SK-N-SH treated with all-trans-retinoic acid at 6 μM for 48 hours (cell line): Measurements from ENCODE around the gene NMNAT1.
A peak's percentile ranks its signal among the peaks of the same experiment; 100 is the strongest.

Experiments used
- ATAC-seq: fragments of 200-7000 bp; cut with Tn5 transposase; 3 replicates; pipeline ENCODE4 v1.9.1; 2020; ENCODE audit warnings: mild to moderate bottlenecking, moderate library complexity
- ARNTL ChIP-seq: fragments of 450-650 bp; formaldehyde crosslinking; IDR thresholded peaks from 2 replicates; pipeline ENCODE4 v1.5.0; 2020; ENCODE audit warnings: low read depth, mild to moderate bottlenecking, moderate library complexity, borderline replicate concordance
- CSDC2 ChIP-seq: fragments of 250-450 bp; sonication (Bioruptor Pico); IDR thresholded peaks from 2 replicates; pipeline ENCODE4 v1.5.0; 2020; ENCODE audit warnings: mild to moderate bottlenecking, moderate library complexity
- ESRRG ChIP-seq: fragments of 250-450 bp; sonication (Bioruptor Pico); IDR thresholded peaks from 2 replicates; pipeline ENCODE4 v1.6.1; 2021; ENCODE audit warnings: mild to moderate bottlenecking
- GLIS3 ChIP-seq: fragments of 250-450 bp; sonication (Bioruptor Pico); IDR thresholded peaks from 2 replicates; pipeline ENCODE4 v1.5.0; 2020; ENCODE audit warnings: mild to moderate bottlenecking, moderate library complexity
- ISL1 ChIP-seq: fragments of 250-450 bp; sonication (Bioruptor Pico); IDR thresholded peaks from 2 replicates; pipeline ENCODE4 v2.1.2; 2022; ENCODE audit warnings: mild to moderate bottlenecking, moderate library complexity
- OSR1 ChIP-seq: fragments of 250-450 bp; sonication (Bioruptor Pico); IDR thresholded peaks from 2 replicates; pipeline ENCODE4 v1.8.0; 2022; ENCODE audit warnings: moderate library complexity, mild to moderate bottlenecking, inconsistent platforms
- PPARA ChIP-seq: fragments of 250-450 bp; sonication (Bioruptor Pico); IDR thresholded peaks from 2 replicates; pipeline ENCODE4 v1.5.0; 2020; ENCODE audit warnings: mild to moderate bottlenecking, borderline replicate concordance
- RARB ChIP-seq: fragments of 250-450 bp; sonication (Bioruptor Pico); IDR thresholded peaks from 2 replicates; pipeline ENCODE4 v1.8.0; 2021; ENCODE audit warnings: mild to moderate bottlenecking, moderate library complexity
- SNAI2 ChIP-seq: fragments of 250-450 bp; sonication (Bioruptor Pico); IDR thresholded peaks from 2 replicates; pipeline ENCODE4 v1.5.0; 2020; ENCODE audit warnings: mild to moderate bottlenecking, moderate library complexity
- TCF4 ChIP-seq: fragments of 250-450 bp; sonication (Bioruptor Pico); IDR thresholded peaks from 2 replicates; pipeline ENCODE4 v1.8.0; 2021; ENCODE audit warnings: mild to moderate bottlenecking, moderate library complexity, borderline replicate concordance
- TOX ChIP-seq: fragments of 250-450 bp; sonication (Bioruptor Pico); IDR thresholded peaks from 2 replicates; pipeline ENCODE4 v1.8.0; 2021; ENCODE audit warnings: mild to moderate bottlenecking, moderate library complexity, borderline replicate concordance
- ZC3H10 ChIP-seq: fragments of 250-450 bp; sonication (Bioruptor Pico); IDR thresholded peaks from 2 replicates; pipeline ENCODE4 v1.5.1; 2021; ENCODE audit warnings: mild to moderate bottlenecking, moderate library complexity
- ZFP3 ChIP-seq: fragments of 250-450 bp; sonication (Bioruptor Pico); IDR thresholded peaks from 2 replicates; pipeline ENCODE4 v1.5.0; 2020; ENCODE audit warnings: mild to moderate bottlenecking, moderate library complexity
- ZFP30 ChIP-seq: fragments of 450-650 bp; formaldehyde crosslinking; IDR thresholded peaks from 2 replicates; pipeline ENCODE4 v1.5.0; 2022; ENCODE audit warnings: mild to moderate bottlenecking, moderate library complexity
- ZNF565 ChIP-seq: fragments of 450-650 bp; formaldehyde crosslinking; conservative IDR thresholded peaks from 2 replicates; pipeline ENCODE4 v1.5.0; 2020; ENCODE audit warnings: low read depth, mild to moderate bottlenecking, moderate library complexity
- ZNF70 ChIP-seq: fragments of 450-650 bp; formaldehyde crosslinking; IDR thresholded peaks from 2 replicates; pipeline ENCODE4 v1.5.0; 2020; ENCODE audit warnings: mild to moderate bottlenecking, moderate library complexity
- ZNF8 ChIP-seq: fragments of 450-650 bp; formaldehyde crosslinking; IDR thresholded peaks from 2 replicates; pipeline ENCODE4 v1.5.0; 2020; ENCODE audit warnings: mild to moderate bottlenecking, moderate library complexity
- TF ChIP-seq, protein P1 (sequence below): fragments of 250-450 bp; sonication (Bioruptor Pico); IDR thresholded peaks from 2 replicates; pipeline ENCODE4 v1.5.1; 2021; ENCODE audit warnings: mild to moderate bottlenecking, moderate library complexity
- TF ChIP-seq, protein P2 (sequence below): fragments of 250-450 bp; sonication (Bioruptor Pico); IDR thresholded peaks from 2 replicates; pipeline ENCODE4 v1.8.0; 2020; ENCODE audit warnings: mild to moderate bottlenecking, moderate library complexity, borderline replicate concordance
- TF ChIP-seq, protein P3 (sequence below): fragments of 250-450 bp; sonication (Bioruptor Pico); IDR thresholded peaks from 2 replicates; pipeline ENCODE4 v1.5.0; 2020; ENCODE audit warnings: mild to moderate bottlenecking, moderate library complexity
- TF ChIP-seq, protein P4 (sequence below): fragments of 250-450 bp; sonication (Bioruptor Pico); IDR thresholded peaks from 2 replicates; pipeline ENCODE4 v1.8.0; 2021; ENCODE audit warnings: low read depth, mild to moderate bottlenecking, moderate library complexity, borderline replicate concordance
- TF ChIP-seq, protein P5 (sequence below): fragments of 250-450 bp; sonication (Bioruptor Pico); IDR thresholded peaks from 2 replicates; pipeline ENCODE4 v1.5.1; 2020; ENCODE audit warnings: low read depth, mild to moderate bottlenecking, moderate library complexity

The NMNAT1 gene

DNA sequence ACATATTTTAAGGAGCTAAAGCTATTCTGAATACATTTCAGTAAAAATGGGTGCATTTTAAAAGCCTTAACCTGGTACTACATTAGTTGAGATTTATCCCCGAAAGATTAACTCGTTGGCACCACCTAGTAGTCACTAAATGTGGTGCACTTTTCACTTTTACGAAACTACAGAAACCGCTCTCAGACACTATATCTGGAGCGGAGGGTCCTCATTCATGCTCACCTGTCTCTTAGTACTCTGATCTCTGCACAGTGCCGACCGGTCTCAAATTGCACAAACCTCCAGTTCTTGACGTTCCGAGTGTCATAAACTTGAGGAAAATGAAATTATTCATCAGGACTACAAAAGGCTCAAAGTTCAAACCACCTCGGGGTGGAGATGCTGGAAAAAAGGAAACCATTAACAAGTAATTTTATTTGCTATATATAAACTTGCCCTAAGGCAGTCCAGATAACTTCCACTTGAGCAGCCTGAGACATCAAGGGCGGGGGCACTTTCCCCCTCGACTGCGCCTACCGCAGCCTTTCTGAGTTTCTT, 806 bp upstream of the NMNAT1 start:
- no peak for TF ChIP-seq SNAI2 (CRISPR knock-in tag)
- peak; percentile 80 for TF ChIP-seq ZNF8 (CRISPR knock-in tag)
- 0 out of 2 replicates have a peak, but pooled peaks have one; percentile 23 for TF ChIP-seq ZNF70 (CRISPR knock-in tag)
- no peak for TF ChIP-seq ISL1 (CRISPR knock-in tag)
- peak; percentile 76 for ATAC-seq

DNA sequence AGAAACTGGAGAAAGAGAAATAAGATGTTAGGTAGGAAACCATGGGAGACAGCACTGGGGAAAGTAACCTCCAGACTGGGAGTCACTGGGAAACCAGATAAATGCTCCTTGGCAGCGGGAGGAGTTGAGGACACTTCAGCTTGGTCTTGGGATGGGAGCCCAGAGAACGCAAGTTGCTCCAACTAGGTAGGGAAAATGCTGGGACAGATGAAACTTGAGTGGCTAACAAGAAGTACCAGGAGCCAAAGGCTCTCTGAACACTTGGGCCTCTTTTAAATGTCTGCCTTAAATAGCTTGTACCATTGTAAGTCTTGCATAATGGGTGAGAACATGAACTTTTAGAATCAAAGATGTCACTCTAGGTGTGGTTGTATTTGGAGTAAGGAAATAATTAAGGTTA, 3.0 kb downstream of the NMNAT1 start:
- ATAC-seq = no peak
- TF ChIP-seq ZFP30 (CRISPR knock-in tag) = no peak
- no peak for TF ChIP-seq CSDC2 (CRISPR knock-in tag)
- TF ChIP-seq ZFP3 = no peak
- TF ChIP-seq ZC3H10 (CRISPR knock-in tag) = no peak
- no peak for TF ChIP-seq PPARA (CRISPR knock-in tag)
- no peak for TF ChIP-seq ISL1 (CRISPR knock-in tag)
- no peak for TF ChIP-seq RARB (CRISPR knock-in tag)
- TF ChIP-seq ARNTL (CRISPR knock-in tag) = no peak
- no peak for TF ChIP-seq TCF4 (CRISPR knock-in tag)
- TF ChIP-seq, protein P1, sequence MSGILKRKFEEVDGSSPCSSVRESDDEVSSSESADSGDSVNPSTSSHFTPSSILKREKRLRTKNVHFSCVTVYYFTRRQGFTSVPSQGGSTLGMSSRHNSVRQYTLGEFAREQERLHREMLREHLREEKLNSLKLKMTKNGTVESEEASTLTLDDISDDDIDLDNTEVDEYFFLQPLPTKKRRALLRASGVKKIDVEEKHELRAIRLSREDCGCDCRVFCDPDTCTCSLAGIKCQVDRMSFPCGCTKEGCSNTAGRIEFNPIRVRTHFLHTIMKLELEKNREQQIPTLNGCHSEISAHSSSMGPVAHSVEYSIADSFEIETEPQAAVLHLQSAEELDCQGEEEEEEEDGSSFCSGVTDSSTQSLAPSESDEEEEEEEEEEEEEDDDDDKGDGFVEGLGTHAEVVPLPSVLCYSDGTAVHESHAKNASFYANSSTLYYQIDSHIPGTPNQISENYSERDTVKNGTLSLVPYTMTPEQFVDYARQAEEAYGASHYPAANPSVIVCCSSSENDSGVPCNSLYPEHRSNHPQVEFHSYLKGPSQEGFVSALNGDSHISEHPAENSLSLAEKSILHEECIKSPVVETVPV (CRISPR knock-in tag) = no peak
- TF ChIP-seq, protein P2, sequence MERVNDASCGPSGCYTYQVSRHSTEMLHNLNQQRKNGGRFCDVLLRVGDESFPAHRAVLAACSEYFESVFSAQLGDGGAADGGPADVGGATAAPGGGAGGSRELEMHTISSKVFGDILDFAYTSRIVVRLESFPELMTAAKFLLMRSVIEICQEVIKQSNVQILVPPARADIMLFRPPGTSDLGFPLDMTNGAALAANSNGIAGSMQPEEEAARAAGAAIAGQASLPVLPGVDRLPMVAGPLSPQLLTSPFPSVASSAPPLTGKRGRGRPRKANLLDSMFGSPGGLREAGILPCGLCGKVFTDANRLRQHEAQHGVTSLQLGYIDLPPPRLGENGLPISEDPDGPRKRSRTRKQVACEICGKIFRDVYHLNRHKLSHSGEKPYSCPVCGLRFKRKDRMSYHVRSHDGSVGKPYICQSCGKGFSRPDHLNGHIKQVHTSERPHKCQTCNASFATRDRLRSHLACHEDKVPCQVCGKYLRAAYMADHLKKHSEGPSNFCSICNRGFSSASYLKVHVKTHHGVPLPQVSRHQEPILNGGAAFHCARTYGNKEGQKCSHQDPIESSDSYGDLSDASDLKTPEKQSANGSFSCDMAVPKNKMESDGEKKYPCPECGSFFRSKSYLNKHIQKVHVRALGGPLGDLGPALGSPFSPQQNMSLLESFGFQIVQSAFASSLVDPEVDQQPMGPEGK (CRISPR knock-in tag) = no peak
- no peak for TF ChIP-seq SNAI2 (CRISPR knock-in tag)
- TF ChIP-seq, protein P3, sequence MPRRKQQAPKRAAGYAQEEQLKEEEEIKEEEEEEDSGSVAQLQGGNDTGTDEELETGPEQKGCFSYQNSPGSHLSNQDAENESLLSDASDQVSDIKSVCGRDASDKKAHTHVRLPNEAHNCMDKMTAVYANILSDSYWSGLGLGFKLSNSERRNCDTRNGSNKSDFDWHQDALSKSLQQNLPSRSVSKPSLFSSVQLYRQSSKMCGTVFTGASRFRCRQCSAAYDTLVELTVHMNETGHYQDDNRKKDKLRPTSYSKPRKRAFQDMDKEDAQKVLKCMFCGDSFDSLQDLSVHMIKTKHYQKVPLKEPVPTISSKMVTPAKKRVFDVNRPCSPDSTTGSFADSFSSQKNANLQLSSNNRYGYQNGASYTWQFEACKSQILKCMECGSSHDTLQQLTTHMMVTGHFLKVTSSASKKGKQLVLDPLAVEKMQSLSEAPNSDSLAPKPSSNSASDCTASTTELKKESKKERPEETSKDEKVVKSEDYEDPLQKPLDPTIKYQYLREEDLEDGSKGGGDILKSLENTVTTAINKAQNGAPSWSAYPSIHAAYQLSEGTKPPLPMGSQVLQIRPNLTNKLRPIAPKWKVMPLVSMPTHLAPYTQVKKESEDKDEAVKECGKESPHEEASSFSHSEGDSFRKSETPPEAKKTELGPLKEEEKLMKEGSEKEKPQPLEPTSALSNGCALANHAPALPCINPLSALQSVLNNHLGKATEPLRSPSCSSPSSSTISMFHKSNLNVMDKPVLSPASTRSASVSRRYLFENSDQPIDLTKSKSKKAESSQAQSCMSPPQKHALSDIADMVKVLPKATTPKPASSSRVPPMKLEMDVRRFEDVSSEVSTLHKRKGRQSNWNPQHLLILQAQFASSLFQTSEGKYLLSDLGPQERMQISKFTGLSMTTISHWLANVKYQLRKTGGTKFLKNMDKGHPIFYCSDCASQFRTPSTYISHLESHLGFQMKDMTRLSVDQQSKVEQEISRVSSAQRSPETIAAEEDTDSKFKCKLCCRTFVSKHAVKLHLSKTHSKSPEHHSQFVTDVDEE (CRISPR knock-in tag) = no peak
- TF ChIP-seq, protein P4, sequence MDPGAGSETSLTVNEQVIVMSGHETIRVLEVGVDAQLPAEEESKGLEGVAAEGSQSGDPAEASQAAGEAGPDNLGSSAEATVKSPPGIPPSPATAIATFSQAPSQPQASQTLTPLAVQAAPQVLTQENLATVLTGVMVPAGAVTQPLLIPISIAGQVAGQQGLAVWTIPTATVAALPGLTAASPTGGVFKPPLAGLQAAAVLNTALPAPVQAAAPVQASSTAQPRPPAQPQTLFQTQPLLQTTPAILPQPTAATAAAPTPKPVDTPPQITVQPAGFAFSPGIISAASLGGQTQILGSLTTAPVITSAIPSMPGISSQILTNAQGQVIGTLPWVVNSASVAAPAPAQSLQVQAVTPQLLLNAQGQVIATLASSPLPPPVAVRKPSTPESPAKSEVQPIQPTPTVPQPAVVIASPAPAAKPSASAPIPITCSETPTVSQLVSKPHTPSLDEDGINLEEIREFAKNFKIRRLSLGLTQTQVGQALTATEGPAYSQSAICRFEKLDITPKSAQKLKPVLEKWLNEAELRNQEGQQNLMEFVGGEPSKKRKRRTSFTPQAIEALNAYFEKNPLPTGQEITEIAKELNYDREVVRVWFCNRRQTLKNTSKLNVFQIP (CRISPR knock-in tag) = no peak
- TF ChIP-seq OSR1 (CRISPR knock-in tag) = no peak
- TF ChIP-seq, protein P5, sequence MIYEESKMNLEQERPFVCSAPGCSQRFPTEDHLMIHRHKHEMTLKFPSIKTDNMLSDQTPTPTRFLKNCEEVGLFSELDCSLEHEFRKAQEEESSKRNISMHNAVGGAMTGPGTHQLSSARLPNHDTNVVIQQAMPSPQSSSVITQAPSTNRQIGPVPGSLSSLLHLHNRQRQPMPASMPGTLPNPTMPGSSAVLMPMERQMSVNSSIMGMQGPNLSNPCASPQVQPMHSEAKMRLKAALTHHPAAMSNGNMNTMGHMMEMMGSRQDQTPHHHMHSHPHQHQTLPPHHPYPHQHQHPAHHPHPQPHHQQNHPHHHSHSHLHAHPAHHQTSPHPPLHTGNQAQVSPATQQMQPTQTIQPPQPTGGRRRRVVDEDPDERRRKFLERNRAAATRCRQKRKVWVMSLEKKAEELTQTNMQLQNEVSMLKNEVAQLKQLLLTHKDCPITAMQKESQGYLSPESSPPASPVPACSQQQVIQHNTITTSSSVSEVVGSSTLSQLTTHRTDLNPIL (CRISPR knock-in tag) = no peak
- TF ChIP-seq, all 23 proteins: peak for 0

DNA sequence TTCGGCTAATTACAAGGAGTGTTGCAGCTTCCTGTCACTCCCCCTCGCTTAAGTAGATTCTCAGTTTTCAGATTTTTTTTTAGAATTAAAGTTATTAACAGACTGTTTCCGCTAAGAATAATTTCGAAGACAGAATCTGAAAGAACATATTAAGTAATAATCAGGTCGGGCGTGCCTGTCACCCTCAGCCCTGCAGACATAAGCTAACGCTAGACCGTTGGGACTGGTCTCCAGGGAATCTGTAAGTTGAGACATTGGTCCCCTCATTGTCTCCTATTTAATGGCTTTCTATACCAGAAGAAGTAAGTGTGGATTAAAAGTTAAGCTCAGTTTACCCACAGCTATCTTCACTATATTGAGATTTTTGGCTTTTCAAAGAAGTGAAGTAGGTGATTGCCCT, 14.5 kb downstream of the NMNAT1 start:
- TF ChIP-seq SNAI2 (CRISPR knock-in tag) (no peak), PPARA (CRISPR knock-in tag) (no peak), RARB (CRISPR knock-in tag) (no peak), ZFP3 (no peak), ESRRG (no peak), ZC3H10 (CRISPR knock-in tag) (no peak), ZNF565 (CRISPR knock-in tag) (no peak), TCF4 (CRISPR knock-in tag) (no peak), GLIS3 (no peak), ZNF8 (CRISPR knock-in tag) (no peak), TOX (CRISPR knock-in tag) (no peak), ISL1 (CRISPR knock-in tag) (no peak)
- TF ChIP-seq, protein P5 (CRISPR knock-in tag) = no peak
- TF ChIP-seq, protein P1 (CRISPR knock-in tag) = no peak
- ATAC-seq = no peak
